ENCODE measurements around the gene HDAC7.
"Not testable (repeated sequence)": the region's sequence is repeated elsewhere in the genome, so short reads cannot be mapped to it uniquely, and the experiment has no call there.

The HDAC7 gene

GRCh38 chr12:47848853-47849252, 29.1 kb upstream of the HDAC7 start:
- no peak for DNase-seq

- no peak for DNase-seq
Observed at GRCh38 chr12:47846294-47846996, 26.7 kb upstream of the HDAC7 start.

- DNase-seq, result no peak
Observed at GRCh38 chr12:47845081-47845480, 25.4 kb upstream of the HDAC7 start.

- DNase-seq, result no peak
Observed at GRCh38 chr12:47844264-47845019, 24.7 kb upstream of the HDAC7 start.

- no peak for DNase-seq
Observed at GRCh38 chr12:47843226-47843980, 23.7 kb upstream of the HDAC7 start.

GRCh38 chr12:47842543-47842942, 22.8 kb upstream of the HDAC7 start:
- not testable (repeated sequence) for DNase-seq

GRCh38 chr12:47841910-47842309, 22.2 kb upstream of the HDAC7 start:
- no peak for DNase-seq

GRCh38 chr12:47841501-47841900, 21.8 kb upstream of the HDAC7 start:
- no peak for DNase-seq

GRCh38 chr12:47840571-47840970, 20.9 kb upstream of the HDAC7 start:
- no peak for DNase-seq

- DNase-seq, result no peak
Observed at GRCh38 chr12:47839214-47839876, 19.6 kb upstream of the HDAC7 start.

GRCh38 chr12:47838286-47838931, 18.7 kb upstream of the HDAC7 start:
- DNase-seq, result peak; percentile 48

- peak; percentile 64 for DNase-seq
Observed at GRCh38 chr12:47837190-47838171, 17.8 kb upstream of the HDAC7 start.

GRCh38 chr12:47835831-47836155, 16.1 kb upstream of the HDAC7 start:
- DNase-seq, result no peak

- no peak for DNase-seq
Observed at GRCh38 chr12:47835006-47835830, 15.5 kb upstream of the HDAC7 start.

- no peak for DNase-seq
Observed at GRCh38 chr12:47834199-47834903, 14.6 kb upstream of the HDAC7 start.

GRCh38 chr12:47833591-47834012, 13.9 kb upstream of the HDAC7 start:
- DNase-seq, result no peak

GRCh38 chr12:47832263-47832933, 12.7 kb upstream of the HDAC7 start:
- DNase-seq, result peak; percentile 71

GRCh38 chr12:47829584-47829983, 9.9 kb upstream of the HDAC7 start:
- no peak for DNase-seq

- no peak for DNase-seq
Observed at GRCh38 chr12:47828976-47829482, 9.3 kb upstream of the HDAC7 start.
